Coronary artery (tissue), 2 donors: Measurements from ENCODE around the gene SOX21.

Source experiments
- DNase-seq: peaks from one replicate; pipeline ENCODE4 v3.0.0-alpha.2; 2017; ENCODE audit warnings: low spot score
- H3K27ac ChIP-seq, 2 donors: fragments of 200-600 bp; sonication (generic); one replicate each; pipeline ENCODE4 v1.5.1; 2016 to 2019
- H3K4me3 ChIP-seq: fragments of 200-600 bp; sonication (generic); 2 replicates; pipeline ENCODE4 v1.5.1; 2016; ENCODE audit warnings: mild to moderate bottlenecking, moderate library complexity
- TF ChIP-seq, protein P1 (sequence below): fragments of 200-600 bp; sonication (generic); IDR thresholded peaks from one replicate; pipeline ENCODE4 v1.5.1; 2019; ENCODE audit warnings: antibody characterized with exemption

The SOX21 gene

GRCh38 chr13:94708031-94708859, 4.1 kb downstream of the SOX21 start:
- H3K27ac ChIP-seq, result no peak overlapping the region
- no peak for DNase-seq
- peak overlapping the region; percentile 52 for H3K4me3 ChIP-seq
- TF ChIP-seq, protein P1, sequence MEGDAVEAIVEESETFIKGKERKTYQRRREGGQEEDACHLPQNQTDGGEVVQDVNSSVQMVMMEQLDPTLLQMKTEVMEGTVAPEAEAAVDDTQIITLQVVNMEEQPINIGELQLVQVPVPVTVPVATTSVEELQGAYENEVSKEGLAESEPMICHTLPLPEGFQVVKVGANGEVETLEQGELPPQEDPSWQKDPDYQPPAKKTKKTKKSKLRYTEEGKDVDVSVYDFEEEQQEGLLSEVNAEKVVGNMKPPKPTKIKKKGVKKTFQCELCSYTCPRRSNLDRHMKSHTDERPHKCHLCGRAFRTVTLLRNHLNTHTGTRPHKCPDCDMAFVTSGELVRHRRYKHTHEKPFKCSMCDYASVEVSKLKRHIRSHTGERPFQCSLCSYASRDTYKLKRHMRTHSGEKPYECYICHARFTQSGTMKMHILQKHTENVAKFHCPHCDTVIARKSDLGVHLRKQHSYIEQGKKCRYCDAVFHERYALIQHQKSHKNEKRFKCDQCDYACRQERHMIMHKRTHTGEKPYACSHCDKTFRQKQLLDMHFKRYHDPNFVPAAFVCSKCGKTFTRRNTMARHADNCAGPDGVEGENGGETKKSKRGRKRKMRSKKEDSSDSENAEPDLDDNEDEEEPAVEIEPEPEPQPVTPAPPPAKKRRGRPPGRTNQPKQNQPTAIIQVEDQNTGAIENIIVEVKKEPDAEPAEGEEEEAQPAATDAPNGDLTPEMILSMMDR, result no peak

DNA sequence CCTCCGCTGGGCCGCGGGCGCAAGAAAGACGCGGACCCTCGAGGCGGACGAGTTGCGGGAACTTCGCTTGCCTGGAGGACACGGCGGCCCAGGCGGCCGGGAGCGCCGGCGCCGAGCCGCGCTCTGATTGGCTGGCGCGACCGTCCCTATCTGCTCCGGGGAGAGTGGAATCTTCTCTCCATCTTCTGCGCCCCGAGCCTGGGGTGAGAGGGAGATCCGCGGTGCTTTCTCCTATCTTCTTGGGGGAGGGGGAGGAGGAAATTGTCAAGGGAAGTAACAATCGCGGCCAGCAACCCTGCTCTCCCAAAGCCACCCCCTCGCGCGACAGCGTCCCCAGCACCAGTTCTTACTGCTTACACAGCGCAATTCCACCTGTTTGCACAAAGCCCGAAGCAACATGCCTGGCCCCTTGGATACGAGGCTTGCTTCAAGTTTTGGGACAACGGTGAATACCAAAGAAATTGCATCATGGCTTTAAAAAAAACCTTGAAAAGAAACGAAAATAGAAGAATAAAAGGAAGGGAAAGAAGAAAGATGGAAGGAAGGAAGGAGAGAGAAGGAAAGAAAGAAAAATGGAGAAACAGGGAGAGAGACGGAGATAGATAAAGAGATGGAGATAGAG, 4.8 kb downstream of the SOX21 start:
- H3K4me3 ChIP-seq, result peak overlapping the region; percentile 52
- no peak for DNase-seq
- no peak overlapping the region for H3K27ac ChIP-seq
- TF ChIP-seq, protein P1, result no peak

GRCh38 chr13:94706843-94707399, 5.4 kb downstream of the SOX21 start:
- Histone ChIP-seq H3K27ac (no peak overlapping the region), H3K4me3 (peak overlapping the region; percentile 52)
- no peak for DNase-seq
- TF ChIP-seq, protein P1, result no peak

GRCh38 chr13:94706101-94706842, 6.1 kb downstream of the SOX21 start:
- TF ChIP-seq, protein P1, result no peak
- DNase-seq, result no peak
- Histone ChIP-seq H3K27ac (no peak overlapping the region), H3K4me3 (no peak overlapping the region)

- H3K27ac ChIP-seq, result no peak overlapping the region
- H3K4me3 ChIP-seq, result no peak overlapping the region
- DNase-seq, result no peak
- TF ChIP-seq, protein P1, result no peak
Measured at GRCh38 chr13:94705081-94706030, 7.0 kb downstream of the SOX21 start.
